HepG2 (cell line): ENCODE measurements around the gene SLC17A5. TPM values are rescaled to one million over a fixed set of nuclear protein-coding genes. Genes with fewer than 3 reads are reported as not detected.
A peak's percentile ranks its signal among the peaks of the same experiment; 100 is the strongest.

ENCODE experiments used
- MBD4 ChIP-seq: IDR thresholded peaks from 2 replicates; pipeline ENCODE4 v1.6.1; 2012; ENCODE audit warnings: low read length, inconsistent platforms, borderline replicate concordance
- NFKBIZ ChIP-seq: IDR thresholded peaks from 2 replicates; pipeline ENCODE4 v1.6.1; 2018; ENCODE audit warnings: missing genetic modification reagents, missing compliant biosample characterization
- NR0B2 ChIP-seq: sonication (generic); formaldehyde crosslinking; IDR thresholded peaks from 2 replicates; pipeline ENCODE4 v1.4.0; 2020; ENCODE audit warnings: mild to moderate bottlenecking, missing genetic modification reagents
- SATB2 ChIP-seq: sonication (generic); formaldehyde crosslinking; IDR thresholded peaks from 2 replicates; pipeline ENCODE4 v1.5.0; 2020; ENCODE audit warnings: missing genetic modification reagents
- ZMAT3 ChIP-seq: sonication (generic); formaldehyde crosslinking; conservative IDR thresholded peaks from 2 replicates; pipeline ENCODE4 v1.7.0; 2021; ENCODE audit warnings: missing genetic modification reagents
- ZNF646 ChIP-seq: sonication (generic); formaldehyde crosslinking; IDR thresholded peaks from 2 replicates; pipeline ENCODE4 v1.9.0; 2021; ENCODE audit warnings: mild to moderate bottlenecking, missing genetic modification reagents
- ZNF670 ChIP-seq: sonication (generic); formaldehyde crosslinking; IDR thresholded peaks from 2 replicates; pipeline ENCODE4 v1.8.0; 2022; ENCODE audit warnings: mild to moderate bottlenecking, missing genetic modification reagents, borderline replicate concordance
- ZNF749 ChIP-seq: sonication (generic); formaldehyde crosslinking; IDR thresholded peaks from 2 replicates; pipeline ENCODE4 v1.8.0; 2022; ENCODE audit warnings: mild to moderate bottlenecking, missing genetic modification reagents, moderate library complexity, borderline replicate concordance
- polyA plus RNA-seq, 8 experiments: library from polyadenylated mRNA; depleted of rRNA in 3 of 8; stranded (reverse) in 7 of 8; unstranded in 1 of 8; fragments of >200 nt; fragmentation: Illumina TruSeq in 4 of 8; extraction: Trizol in 4 of 8; gene quantifications; 2 replicates each; pipeline versions ENCODE4 v1.2.1 to v1.2.3, GENCODE V29; 2011 to 2016; ENCODE audit warnings: low read depth in 4 of 8, missing spikeins in 1 of 8, mixed read lengths in 1 of 8; ENCODE audit not compliant: insufficient read depth in 1 of 8
- total RNA-seq, 5 experiments: library from RNA; depleted of rRNA; stranded (reverse); fragments of >200 nt; fragmentation: Illumina TruSeq; extraction: Trizol; gene quantifications; 2 replicates each; pipeline ENCODE4 v1.2.3, GENCODE V29; 2016; ENCODE audit warnings: low read depth in 1 of 5
- TF ChIP-seq, protein P1 (sequence below): sonication (generic); formaldehyde crosslinking; IDR thresholded peaks from 2 replicates; pipeline ENCODE4 v1.4.0; 2020; ENCODE audit warnings: missing genetic modification reagents, borderline replicate concordance
- TF ChIP-seq, protein P2 (sequence below): sonication (generic); formaldehyde crosslinking; IDR thresholded peaks from 2 replicates; pipeline ENCODE4 v1.4.0; 2020; ENCODE audit warnings: missing genetic modification reagents; ENCODE audit errors: not compliant biosample characterization
- TF ChIP-seq, protein P3 (sequence below): sonication (generic); formaldehyde crosslinking; IDR thresholded peaks from 2 replicates; pipeline ENCODE4 v1.5.1; 2020; ENCODE audit warnings: missing genetic modification reagents, mild to moderate bottlenecking, borderline replicate concordance

SLC17A5 gene
- total and polyA plus RNA-seq, 2 of the 13 experiments (the other 11 are each of a cell fraction or from before 2014, with no cell fraction given), result 18.3 to 20.5 TPM

GRCh38 chr6:73580247-73581149 is 73.3 kb downstream of the SLC17A5 start (continued):
- TF ChIP-seq MBD4 (no peak), NR0B2 (CRISPR knock-in tag) (no peak), SATB2 (CRISPR knock-in tag) (0 out of 2 replicates have a peak, but pooled peaks have one; percentile 13), ZMAT3 (peak; percentile 57; the same call in 1 of the 2 replicates), ZNF670 (CRISPR knock-in tag) (peak; percentile 48; the same call in 1 of the 2 replicates), NFKBIZ (CRISPR knock-in tag) (0 out of 2 replicates have a peak, but pooled peaks have one; percentile 50), ZNF749 (CRISPR knock-in tag) (no peak), ZNF646 (peak; percentile 87)
- TF ChIP-seq, protein P1, sequence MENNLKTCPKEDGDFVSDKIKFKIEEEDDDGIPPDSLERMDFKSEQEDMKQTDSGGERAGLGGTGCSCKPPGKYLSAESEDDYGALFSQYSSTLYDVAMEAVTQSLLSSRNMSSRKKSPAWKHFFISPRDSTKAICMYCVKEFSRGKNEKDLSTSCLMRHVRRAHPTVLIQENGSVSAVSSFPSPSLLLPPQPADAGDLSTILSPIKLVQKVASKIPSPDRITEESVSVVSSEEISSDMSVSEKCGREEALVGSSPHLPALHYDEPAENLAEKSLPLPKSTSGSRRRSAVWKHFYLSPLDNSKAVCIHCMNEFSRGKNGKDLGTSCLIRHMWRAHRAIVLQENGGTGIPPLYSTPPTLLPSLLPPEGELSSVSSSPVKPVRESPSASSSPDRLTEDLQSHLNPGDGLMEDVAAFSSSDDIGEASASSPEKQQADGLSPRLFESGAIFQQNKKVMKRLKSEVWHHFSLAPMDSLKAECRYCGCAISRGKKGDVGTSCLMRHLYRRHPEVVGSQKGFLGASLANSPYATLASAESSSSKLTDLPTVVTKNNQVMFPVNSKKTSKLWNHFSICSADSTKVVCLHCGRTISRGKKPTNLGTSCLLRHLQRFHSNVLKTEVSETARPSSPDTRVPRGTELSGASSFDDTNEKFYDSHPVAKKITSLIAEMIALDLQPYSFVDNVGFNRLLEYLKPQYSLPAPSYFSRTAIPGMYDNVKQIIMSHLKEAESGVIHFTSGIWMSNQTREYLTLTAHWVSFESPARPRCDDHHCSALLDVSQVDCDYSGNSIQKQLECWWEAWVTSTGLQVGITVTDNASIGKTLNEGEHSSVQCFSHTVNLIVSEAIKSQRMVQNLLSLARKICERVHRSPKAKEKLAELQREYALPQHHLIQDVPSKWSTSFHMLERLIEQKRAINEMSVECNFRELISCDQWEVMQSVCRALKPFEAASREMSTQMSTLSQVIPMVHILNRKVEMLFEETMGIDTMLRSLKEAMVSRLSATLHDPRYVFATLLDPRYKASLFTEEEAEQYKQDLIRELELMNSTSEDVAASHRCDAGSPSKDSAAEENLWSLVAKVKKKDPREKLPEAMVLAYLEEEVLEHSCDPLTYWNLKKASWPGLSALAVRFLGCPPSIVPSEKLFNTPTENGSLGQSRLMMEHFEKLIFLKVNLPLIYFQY (CRISPR knock-in tag), result no peak
- TF ChIP-seq, protein P2, sequence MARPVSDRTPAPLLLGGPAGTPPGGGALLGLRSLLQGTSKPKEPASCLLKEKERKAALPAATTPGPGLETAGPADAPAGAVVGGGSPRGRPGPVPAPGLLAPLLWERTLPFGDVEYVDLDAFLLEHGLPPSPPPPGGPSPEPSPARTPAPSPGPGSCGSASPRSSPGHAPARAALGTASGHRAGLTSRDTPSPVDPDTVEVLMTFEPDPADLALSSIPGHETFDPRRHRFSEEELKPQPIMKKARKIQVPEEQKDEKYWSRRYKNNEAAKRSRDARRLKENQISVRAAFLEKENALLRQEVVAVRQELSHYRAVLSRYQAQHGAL (CRISPR knock-in tag), result no peak
- TF ChIP-seq, protein P3, sequence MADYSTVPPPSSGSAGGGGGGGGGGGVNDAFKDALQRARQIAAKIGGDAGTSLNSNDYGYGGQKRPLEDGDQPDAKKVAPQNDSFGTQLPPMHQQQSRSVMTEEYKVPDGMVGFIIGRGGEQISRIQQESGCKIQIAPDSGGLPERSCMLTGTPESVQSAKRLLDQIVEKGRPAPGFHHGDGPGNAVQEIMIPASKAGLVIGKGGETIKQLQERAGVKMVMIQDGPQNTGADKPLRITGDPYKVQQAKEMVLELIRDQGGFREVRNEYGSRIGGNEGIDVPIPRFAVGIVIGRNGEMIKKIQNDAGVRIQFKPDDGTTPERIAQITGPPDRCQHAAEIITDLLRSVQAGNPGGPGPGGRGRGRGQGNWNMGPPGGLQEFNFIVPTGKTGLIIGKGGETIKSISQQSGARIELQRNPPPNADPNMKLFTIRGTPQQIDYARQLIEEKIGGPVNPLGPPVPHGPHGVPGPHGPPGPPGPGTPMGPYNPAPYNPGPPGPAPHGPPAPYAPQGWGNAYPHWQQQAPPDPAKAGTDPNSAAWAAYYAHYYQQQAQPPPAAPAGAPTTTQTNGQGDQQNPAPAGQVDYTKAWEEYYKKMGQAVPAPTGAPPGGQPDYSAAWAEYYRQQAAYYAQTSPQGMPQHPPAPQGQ (CRISPR knock-in tag), result no peak
